Endodermal cell (in vitro differentiated cells): ENCODE results near the gene SLC25A17. TPM values are rescaled to one million over a fixed set of nuclear protein-coding genes. Genes with fewer than 3 reads are reported as not detected.
A peak's percentile ranks its signal among the peaks of the same experiment; 100 is the strongest.
"Not testable (repeated sequence)": the region's sequence is repeated elsewhere in the genome, so short reads cannot be mapped to it uniquely, and the experiment has no call there.

Experiments used
- DNase-seq: peaks from one replicate; pipeline ENCODE4 v3.0.0-alpha.2; 2017
- H3K27ac ChIP-seq: 2 replicates; pipeline ENCODE4 v1.5.1; 2013; ENCODE audit warnings: mild to moderate bottlenecking, low read depth, low read length, moderate library complexity
- H3K27me3 ChIP-seq: 2 replicates; pipeline ENCODE4 v1.6.1; 2013; ENCODE audit warnings: mild to moderate bottlenecking, low read length, moderate library complexity; ENCODE audit not compliant: insufficient read depth, control insufficient read depth, poor library complexity, severe bottlenecking
- H3K36me3 ChIP-seq: 2 replicates; pipeline ENCODE4 v1.7.0; 2013; ENCODE audit warnings: mild to moderate bottlenecking, low read length, moderate library complexity; ENCODE audit not compliant: control insufficient read depth, insufficient read depth
- H3K4me1 ChIP-seq: one replicate; pipeline ENCODE4 v1.7.0; 2013; ENCODE audit warnings: low read length; ENCODE audit not compliant: control insufficient read depth, insufficient read depth
- H3K4me3 ChIP-seq: 2 replicates; pipeline ENCODE4 v1.5.1; 2013; ENCODE audit warnings: mild to moderate bottlenecking, low read length, moderate library complexity
- H3K9ac ChIP-seq: 2 replicates; pipeline ENCODE4 v1.6.1; 2013; ENCODE audit warnings: mild to moderate bottlenecking, low read length, moderate library complexity; ENCODE audit not compliant: poor library complexity, severe bottlenecking; ENCODE audit errors: extremely low read depth
- H3K9me3 ChIP-seq: 2 replicates; pipeline ENCODE4 v1.6.1; 2013; ENCODE audit warnings: mild to moderate bottlenecking, low read length, moderate library complexity; ENCODE audit not compliant: control insufficient read depth
- H3K27ac Mint-ChIP-seq: 2 replicates; pipeline ENCODE4 v1.8.0; 2020; ENCODE audit warnings: mixed read lengths
- H3K27me3 Mint-ChIP-seq: 2 replicates; pipeline ENCODE4 v1.8.0; 2021; ENCODE audit warnings: mild to moderate bottlenecking, mixed read lengths; ENCODE audit not compliant: insufficient read depth
- H3K36me3 Mint-ChIP-seq: 2 replicates; pipeline ENCODE4 v1.8.0; 2020; ENCODE audit warnings: low read depth, mixed read lengths
- H3K4me1 Mint-ChIP-seq: 2 replicates; pipeline ENCODE4 v1.8.0; 2020; ENCODE audit warnings: mixed read lengths
- H3K4me3 Mint-ChIP-seq: 2 replicates; pipeline ENCODE4 v1.8.0; 2020; ENCODE audit warnings: mild to moderate bottlenecking, moderate library complexity, mixed read lengths
- H3K9me3 Mint-ChIP-seq: 2 replicates; pipeline ENCODE4 v1.8.0; 2020; ENCODE audit warnings: mild to moderate bottlenecking, mixed read lengths
- WGBS, 2 experiments: methylation state at CpG; one replicate each; pipeline versions ENCODE4 v1.1.5 to v1.1.7; 2013; ENCODE audit warnings: missing lambda C conversion rate in 2 of 2, mixed read lengths in 1 of 2; ENCODE audit not compliant: insufficient coverage in 1 of 2, insufficient read length in 1 of 2; 5-methylcytosine and 5-hydroxymethylcytosine counted together
- long read RNA-seq, 4 experiments: library from polyadenylated mRNA in 2 of 4; library from RNA in 1 of 4; library from capped mRNA in 1 of 4; stranded (forward) in 3 of 4; unstranded in 1 of 4; transcript quantifications; one replicate each; pipeline ENCODE4 v2.0.0, GENCODE V29; 2020 to 2021; ENCODE audit warnings: inconsistent platforms in 1 of 4
- polyA plus RNA-seq, 2 experiments: library from polyadenylated mRNA; stranded (reverse); fragments of 50-300 nt; gene quantifications; one replicate each; pipeline ENCODE4 v1.2.3, GENCODE V29; 2013
- total RNA-seq, 2 donors: library from RNA; stranded (reverse); fragmentation: NEBNext Ultra II Directional in 1 of 2; extraction: Animal tissue kit (Norgen Biotek cat#: 25700) in 1 of 2; gene quantifications; 2 replicates in 1 of 2; 3 replicates in 1 of 2; pipeline ENCODE4 v1.2.1, GENCODE V29; 2021
- TF ChIP-seq, protein P1 (sequence below): fragments of 200-600 bp; sonication (generic); conservative IDR thresholded peaks from 2 replicates; pipeline ENCODE4 v1.5.0; 2021; ENCODE audit warnings: antibody characterized with exemption, mild to moderate bottlenecking

Gene SLC25A17, protein sequence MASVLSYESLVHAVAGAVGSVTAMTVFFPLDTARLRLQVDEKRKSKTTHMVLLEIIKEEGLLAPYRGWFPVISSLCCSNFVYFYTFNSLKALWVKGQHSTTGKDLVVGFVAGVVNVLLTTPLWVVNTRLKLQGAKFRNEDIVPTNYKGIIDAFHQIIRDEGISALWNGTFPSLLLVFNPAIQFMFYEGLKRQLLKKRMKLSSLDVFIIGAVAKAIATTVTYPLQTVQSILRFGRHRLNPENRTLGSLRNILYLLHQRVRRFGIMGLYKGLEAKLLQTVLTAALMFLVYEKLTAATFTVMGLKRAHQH
- total RNA-seq = 10 to 100 TPM; 25.4 to 29.4 TPM
- polyA plus RNA-seq (2013, experiment 1 of 2) = 24.3 TPM
- polyA plus RNA-seq (2013, experiment 2 of 2) = 23.4 TPM
- long read RNA-seq, experiment 1, transcript SLC25A17-210 (9 exons, 2,262 nt) = major isoform, 12 of 22 reads
- long read RNA-seq, experiment 1, partial matches to known transcripts = 0 of 22 reads
- long read RNA-seq, experiment 1, other reads (novel, unspliced or antisense) = 9 of 22 reads
- long read RNA-seq, experiment 2, transcript SLC25A17-210 (9 exons, 2,262 nt) = major isoform, 52 of 65 reads
- long read RNA-seq, experiment 2, partial matches to known transcripts = 2 of 65 reads
- long read RNA-seq, experiment 2, other reads (novel, unspliced or antisense) = 6 of 65 reads
- long read RNA-seq, experiment 3, transcript SLC25A17-210 (9 exons, 2,262 nt) = major isoform, 95 of 108 reads
- long read RNA-seq, experiment 3, partial matches to known transcripts = 1 of 108 reads
- long read RNA-seq, experiment 3, other reads (novel, unspliced or antisense) = 7 of 108 reads
- long read RNA-seq, experiment 4, transcript SLC25A17-210 (9 exons, 2,262 nt) = major isoform, 59 of 76 reads
- long read RNA-seq, experiment 4, partial matches to known transcripts = 2 of 76 reads
- long read RNA-seq, experiment 4, other reads (novel, unspliced or antisense) = 12 of 76 reads

DNA sequence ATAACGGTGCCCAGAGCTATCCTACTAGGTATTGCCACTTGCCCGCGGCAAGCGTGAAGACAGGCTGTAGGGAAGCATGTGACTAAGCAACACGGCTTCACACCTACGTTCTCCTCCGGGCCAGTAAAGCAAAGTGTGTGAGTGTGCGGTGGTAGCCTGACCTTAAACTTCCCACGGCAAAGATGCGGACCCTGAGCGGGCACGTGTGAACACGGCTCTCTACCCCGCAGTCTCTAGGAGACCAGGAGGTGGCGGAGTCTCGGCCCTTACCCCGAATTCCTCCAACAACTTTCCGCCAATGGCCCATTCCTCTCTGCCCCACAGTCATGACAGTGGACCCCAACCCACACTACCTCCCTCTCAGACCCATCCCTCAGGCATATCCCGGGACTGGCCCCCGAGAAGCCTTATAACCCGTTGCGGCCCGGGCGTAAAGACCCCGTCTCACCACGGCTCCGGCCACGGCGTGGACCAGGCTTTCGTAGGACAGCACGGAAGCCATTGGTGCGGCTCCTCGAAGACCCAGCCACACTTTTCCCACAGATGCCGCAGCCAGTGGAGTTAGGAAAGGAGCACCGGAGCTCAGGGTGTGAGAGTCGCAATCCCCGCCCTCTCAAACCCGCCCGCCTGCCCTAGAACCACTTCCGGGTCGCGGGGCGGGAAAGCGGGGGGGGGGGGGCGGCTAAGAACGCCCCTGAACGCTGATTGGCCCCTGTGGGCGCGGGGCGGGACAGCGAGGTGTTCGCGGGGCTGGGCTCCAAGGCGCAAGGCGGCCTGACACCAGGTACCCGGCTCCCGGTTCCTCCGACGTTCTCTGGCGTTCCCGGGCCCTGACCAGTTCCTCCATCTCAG, at the start of gene SLC25A17:
SLC25A17 (minus strand) TSS at position 600 of the 852 bp plus-strand sequence; CDS start at position 502, 98 bp downstream.
- peaks cover 27% of the 10 kb centered on the region for H3K36me3 ChIP-seq
- Mint-ChIP-seq H3K9me3 (no peaks in the 10 kb centered on the region), H3K4me3 (peak within 1 kb of the TSS; percentile 90), H3K27me3 (no peaks in the 10 kb centered on the region), H3K36me3 (peaks cover 21% of the 10 kb centered on the region), H3K27ac (peak within 1 kb of the TSS; percentile 97), H3K4me1 (peaks cover 19% of the 10 kb centered on the region)
- peak within 1 kb of the TSS; percentile 87 for H3K9ac ChIP-seq
- DNase-seq = peak; percentile 98
- H3K4me3 ChIP-seq = peak within 1 kb of the TSS; percentile 97
- H3K9me3 ChIP-seq = no peaks in the 10 kb centered on the region
- peak within 1 kb of the TSS; percentile 72 for H3K27ac ChIP-seq
- no peaks in the 10 kb centered on the region for H3K4me1 ChIP-seq
- no peaks in the 10 kb centered on the region for H3K27me3 ChIP-seq
- TF ChIP-seq, protein P1, sequence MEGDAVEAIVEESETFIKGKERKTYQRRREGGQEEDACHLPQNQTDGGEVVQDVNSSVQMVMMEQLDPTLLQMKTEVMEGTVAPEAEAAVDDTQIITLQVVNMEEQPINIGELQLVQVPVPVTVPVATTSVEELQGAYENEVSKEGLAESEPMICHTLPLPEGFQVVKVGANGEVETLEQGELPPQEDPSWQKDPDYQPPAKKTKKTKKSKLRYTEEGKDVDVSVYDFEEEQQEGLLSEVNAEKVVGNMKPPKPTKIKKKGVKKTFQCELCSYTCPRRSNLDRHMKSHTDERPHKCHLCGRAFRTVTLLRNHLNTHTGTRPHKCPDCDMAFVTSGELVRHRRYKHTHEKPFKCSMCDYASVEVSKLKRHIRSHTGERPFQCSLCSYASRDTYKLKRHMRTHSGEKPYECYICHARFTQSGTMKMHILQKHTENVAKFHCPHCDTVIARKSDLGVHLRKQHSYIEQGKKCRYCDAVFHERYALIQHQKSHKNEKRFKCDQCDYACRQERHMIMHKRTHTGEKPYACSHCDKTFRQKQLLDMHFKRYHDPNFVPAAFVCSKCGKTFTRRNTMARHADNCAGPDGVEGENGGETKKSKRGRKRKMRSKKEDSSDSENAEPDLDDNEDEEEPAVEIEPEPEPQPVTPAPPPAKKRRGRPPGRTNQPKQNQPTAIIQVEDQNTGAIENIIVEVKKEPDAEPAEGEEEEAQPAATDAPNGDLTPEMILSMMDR = peak; percentile 69
- 0% methylated on average over 19 to 60 of the region's 61 CpGs for WGBS, 2 experiments

DNA sequence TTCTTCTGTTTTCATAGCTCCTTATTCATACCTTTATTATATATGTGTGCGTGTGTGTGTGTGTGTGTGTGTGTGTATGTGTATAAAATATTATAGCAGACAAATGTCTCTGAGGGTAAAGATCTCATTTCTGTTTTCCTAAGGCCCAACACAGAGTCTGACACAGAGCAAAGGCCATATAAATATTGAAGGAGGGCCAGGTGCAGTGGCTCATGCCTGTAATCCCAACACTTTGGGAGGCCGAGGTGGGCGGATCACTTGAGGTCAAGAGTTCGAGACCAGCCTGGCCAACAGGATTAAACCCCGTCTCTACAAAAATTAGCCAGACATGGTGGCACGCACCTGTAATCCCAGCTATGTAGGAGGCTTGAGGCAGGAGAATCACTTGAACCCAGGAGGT, 49.2 kb upstream of the SLC25A17 start:
- not testable (repeated sequence) for H3K27ac ChIP-seq, H3K9me3 ChIP-seq, H3K4me3 ChIP-seq, H3K9ac ChIP-seq, H3K9me3 Mint-ChIP-seq, H3K4me3 Mint-ChIP-seq, H3K4me1 ChIP-seq, H3K4me1 Mint-ChIP-seq, DNase-seq, H3K27me3 ChIP-seq, H3K27me3 Mint-ChIP-seq
- peaks cover 19% of the 10 kb centered on the region for H3K36me3 Mint-ChIP-seq
- 90 to 94% methylated on average over 5 of the region's 6 CpGs for WGBS, 2 experiments
- H3K27ac Mint-ChIP-seq = peak overlapping the region; percentile 24
- peaks cover 27% of the 10 kb centered on the region for H3K36me3 ChIP-seq

DNA sequence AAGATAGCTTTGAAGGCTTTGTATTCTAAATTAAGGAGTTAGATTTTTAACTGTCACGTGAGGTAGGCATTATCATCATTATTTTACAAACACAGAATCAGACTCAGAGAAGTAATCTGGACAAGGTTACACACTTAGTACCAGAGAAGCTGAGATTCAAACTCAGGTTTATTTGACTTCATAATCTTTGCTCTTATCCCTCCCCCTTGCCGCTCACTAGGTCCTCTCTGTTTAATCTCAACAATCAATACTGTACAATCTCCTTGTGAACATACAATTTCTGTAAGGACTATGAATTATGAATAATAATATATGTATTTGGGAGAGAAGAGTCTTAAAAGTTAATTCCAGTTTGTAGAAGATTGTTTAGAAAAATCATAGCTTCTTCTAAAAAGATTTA, 48.0 kb upstream of the SLC25A17 start:
- no peak overlapping the region for H3K27ac ChIP-seq
- WGBS, 2 experiments = 92% methylated on average over 2 of the region's 2 CpGs
- H3K36me3 ChIP-seq = peaks cover 28% of the 10 kb centered on the region
- Mint-ChIP-seq H3K27me3 (no peaks in the 10 kb centered on the region), H3K4me1 (peaks cover 3% of the 10 kb centered on the region), H3K36me3 (peaks cover 21% of the 10 kb centered on the region), H3K9me3 (no peaks in the 10 kb centered on the region), H3K27ac (no peak overlapping the region), H3K4me3 (no peak overlapping the region)
- no peaks in the 10 kb centered on the region for H3K27me3 ChIP-seq
- TF ChIP-seq, protein P1 = no peak
- no peak overlapping the region for H3K4me3 ChIP-seq
- H3K4me1 ChIP-seq = no peaks in the 10 kb centered on the region
- H3K9ac ChIP-seq = no peak overlapping the region
- no peak for DNase-seq
- no peaks in the 10 kb centered on the region for H3K9me3 ChIP-seq
